KOPT-K1 (cell line): ENCODE measurements around the gene FJX1.

Source experiments
- H3K27ac ChIP-seq: fragments of 200-600 bp; sonication (generic); 2 replicates; pipeline ENCODE4 v1.5.1; 2016; ENCODE audit warnings: antibody characterized with exemption, mild to moderate bottlenecking, low read depth, low read length; ENCODE audit not compliant: poor library complexity, severe bottlenecking
- H3K36me3 ChIP-seq: fragments of 200-600 bp; sonication (generic); 2 replicates; pipeline ENCODE4 v1.5.1; 2017; ENCODE audit warnings: antibody characterized with exemption, mild to moderate bottlenecking, low read length, moderate library complexity; ENCODE audit not compliant: insufficient read depth
- H3K9me3 ChIP-seq: fragments of 200-600 bp; sonication (generic); 2 replicates; pipeline ENCODE4 v1.5.1; 2017; ENCODE audit warnings: antibody characterized with exemption, low read length, mild to moderate bottlenecking; ENCODE audit not compliant: insufficient read depth, poor library complexity, severe bottlenecking

FJX1 gene

GRCh38 chr11:35617687-35618496 is at the start of gene FJX1:
TSS of gene FJX1 (plus strand) at chr11:35618460. CDS start at chr11:35618637, 177 bp downstream.
- Histone ChIP-seq H3K36me3 (no peaks in the 10 kb centered on the region), H3K27ac (no peak within 1 kb of the TSS), H3K9me3 (no peaks in the 10 kb centered on the region)

- no peaks in the 10 kb centered on the region for H3K9me3 ChIP-seq
- no peak overlapping the region for H3K27ac ChIP-seq
- H3K36me3 ChIP-seq: no peaks in the 10 kb centered on the region
Measured at GRCh38 chr11:35571696-35572095, 46.6 kb upstream of the FJX1 start.

DNA sequence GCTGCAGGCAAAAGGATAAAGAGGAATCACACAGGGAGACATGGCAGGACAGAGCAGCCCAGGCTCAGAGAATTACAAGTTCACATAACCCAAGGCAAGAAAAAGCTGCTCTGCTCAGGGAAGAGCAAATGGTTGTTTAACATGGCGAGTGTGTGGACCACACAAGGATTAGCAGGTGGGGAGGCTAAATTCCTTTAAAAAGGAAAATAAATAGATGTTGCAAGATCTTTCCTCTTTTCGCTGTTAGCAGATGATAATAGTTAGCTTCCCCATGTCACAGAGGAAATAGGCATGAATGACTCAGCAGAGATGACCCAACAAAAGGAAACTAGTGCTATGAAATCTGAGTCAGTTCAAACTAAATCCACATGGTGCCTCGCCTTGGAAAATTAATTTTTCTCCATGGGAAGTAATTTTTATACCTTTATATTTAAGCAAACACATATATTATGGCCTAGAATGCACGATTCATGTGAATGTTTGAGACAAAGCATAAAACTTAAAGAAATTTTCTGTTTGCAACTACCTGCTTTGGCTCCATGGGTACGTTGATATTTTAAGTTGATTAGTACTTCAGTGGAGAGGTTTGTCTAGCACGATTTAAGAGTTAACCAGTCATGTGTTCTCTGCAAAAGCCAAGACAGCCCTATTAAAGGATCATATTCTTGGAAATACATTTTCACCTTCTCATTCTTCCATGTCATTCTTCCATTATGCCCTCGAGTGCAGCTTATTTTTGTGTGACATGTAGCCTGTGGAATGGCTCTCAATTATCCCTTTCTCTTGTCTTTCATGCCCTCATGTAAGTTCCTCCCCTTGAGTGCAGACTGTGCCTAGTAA is 38.5 kb upstream of the FJX1 start:
- Histone ChIP-seq H3K36me3 (no peaks in the 10 kb centered on the region), H3K27ac (no peak overlapping the region), H3K9me3 (no peaks in the 10 kb centered on the region)

DNA sequence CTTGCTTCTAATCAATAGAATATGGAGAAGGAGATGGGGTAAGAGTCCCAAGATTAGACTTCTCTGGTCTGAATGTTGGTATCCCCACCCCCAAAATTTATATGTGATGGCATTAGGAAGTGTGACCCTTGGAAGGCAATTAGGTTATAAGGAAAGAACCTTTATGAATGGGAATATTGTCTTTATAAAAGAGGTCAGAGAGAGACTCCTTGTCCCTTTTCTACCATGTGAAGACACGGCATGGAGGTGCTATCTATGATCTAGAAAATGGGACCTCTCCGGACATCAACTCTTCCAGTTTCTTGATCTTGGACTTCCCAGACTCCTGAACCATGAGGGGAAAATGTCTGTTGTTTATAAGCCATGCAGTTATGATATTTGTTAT is 37.9 kb upstream of the FJX1 start:
- no peak overlapping the region for H3K27ac ChIP-seq

GRCh38 chr11:35582033-35582432 is 36.2 kb upstream of the FJX1 start:
- Histone ChIP-seq H3K9me3 (no peaks in the 10 kb centered on the region), H3K27ac (no peak overlapping the region), H3K36me3 (no peaks in the 10 kb centered on the region)

More for the DNA sequence above, 37.9 kb upstream of the FJX1 start:
- Histone ChIP-seq H3K9me3 (no peaks in the 10 kb centered on the region), H3K36me3 (no peaks in the 10 kb centered on the region)

DNA sequence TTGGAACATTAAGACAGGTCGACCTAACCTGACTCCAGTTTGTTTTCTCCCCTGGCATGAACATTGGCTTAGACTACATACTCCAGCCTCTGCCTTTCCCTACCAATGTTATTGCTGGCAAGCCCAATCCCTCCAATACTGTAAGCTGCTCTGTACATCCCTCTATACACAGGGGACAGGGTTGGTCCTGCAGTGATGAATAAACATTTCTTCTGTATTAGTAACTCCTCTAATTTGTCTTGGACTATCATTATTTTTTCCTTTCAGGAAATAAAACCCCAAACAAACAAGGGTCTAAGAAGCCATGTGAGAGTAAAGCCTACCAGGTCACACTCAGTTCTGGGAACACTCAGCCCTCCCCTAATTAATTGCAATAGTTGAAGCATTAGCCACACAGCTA is 35.1 kb upstream of the FJX1 start:
- no peaks in the 10 kb centered on the region for H3K36me3 ChIP-seq
- H3K27ac ChIP-seq: no peak overlapping the region

DNA sequence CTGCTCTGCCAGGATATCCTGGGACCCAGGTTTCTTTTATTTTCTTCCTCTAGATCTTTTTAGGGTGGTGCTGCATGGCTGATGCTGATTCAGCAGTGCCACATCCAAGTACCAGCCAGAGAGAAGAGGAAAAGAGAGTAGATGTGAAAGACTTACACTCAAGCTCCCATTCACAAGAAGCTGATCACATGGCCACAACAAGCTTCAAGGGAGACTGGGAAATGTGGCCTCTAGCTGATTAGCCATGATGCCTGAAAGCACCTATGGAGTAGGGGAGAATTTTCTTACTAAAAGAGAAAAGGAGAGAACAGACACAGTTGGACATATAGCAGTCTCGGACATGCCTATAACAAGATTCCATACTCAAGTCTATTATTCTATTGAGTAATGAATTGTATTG is 34.4 kb upstream of the FJX1 start:
- no peaks in the 10 kb centered on the region for H3K9me3 ChIP-seq
- H3K27ac ChIP-seq: no peak overlapping the region

More for the DNA sequence above, 35.1 kb upstream of the FJX1 start:
- no peaks in the 10 kb centered on the region for H3K9me3 ChIP-seq

GRCh38 chr11:35584321-35584720 is 33.9 kb upstream of the FJX1 start:
- Histone ChIP-seq H3K36me3 (no peaks in the 10 kb centered on the region), H3K9me3 (no peaks in the 10 kb centered on the region), H3K27ac (no peak overlapping the region)

More for the DNA sequence above, 34.4 kb upstream of the FJX1 start:
- no peaks in the 10 kb centered on the region for H3K36me3 ChIP-seq

DNA sequence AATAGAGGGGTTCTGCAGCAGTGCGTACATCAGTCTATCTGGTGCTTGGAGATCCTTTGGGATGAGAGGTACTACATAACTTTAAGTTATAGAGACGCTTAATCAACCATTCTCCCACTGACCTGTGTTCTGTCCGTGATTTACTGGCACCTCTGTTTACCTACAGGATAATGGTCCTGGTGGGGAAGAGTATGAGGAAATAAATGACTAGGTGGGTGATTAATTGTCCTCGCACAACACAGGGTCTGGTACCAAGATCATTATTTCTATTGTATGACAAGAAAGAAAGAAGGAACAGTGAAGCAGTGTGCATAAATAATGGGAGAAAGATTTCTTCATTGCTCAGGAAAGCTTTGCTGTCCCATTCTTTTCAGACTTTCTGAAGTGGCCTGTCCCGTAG is 32.8 kb upstream of the FJX1 start:
- Histone ChIP-seq H3K36me3 (no peaks in the 10 kb centered on the region), H3K9me3 (no peaks in the 10 kb centered on the region), H3K27ac (no peak overlapping the region)

DNA sequence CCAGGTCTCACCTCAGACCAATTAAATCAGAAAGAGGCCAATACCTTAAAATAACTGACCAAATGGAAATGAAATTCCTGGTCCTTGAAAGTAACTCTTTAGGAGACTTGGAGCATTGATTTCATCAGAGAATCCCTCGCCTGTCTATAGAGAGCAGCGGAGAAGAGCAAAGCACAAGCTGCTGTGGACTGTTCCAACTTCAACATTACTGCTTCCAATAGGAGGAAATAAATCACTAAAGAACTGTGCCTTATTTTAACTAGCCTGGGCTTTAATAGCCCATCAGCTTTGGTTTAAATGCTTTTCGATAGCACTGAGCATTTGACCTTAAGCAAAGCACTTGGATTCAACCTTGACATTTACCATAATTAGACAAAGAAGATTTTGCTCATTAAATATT is 32.0 kb upstream of the FJX1 start:
- Histone ChIP-seq H3K9me3 (no peaks in the 10 kb centered on the region), H3K27ac (no peak overlapping the region), H3K36me3 (no peaks in the 10 kb centered on the region)

DNA sequence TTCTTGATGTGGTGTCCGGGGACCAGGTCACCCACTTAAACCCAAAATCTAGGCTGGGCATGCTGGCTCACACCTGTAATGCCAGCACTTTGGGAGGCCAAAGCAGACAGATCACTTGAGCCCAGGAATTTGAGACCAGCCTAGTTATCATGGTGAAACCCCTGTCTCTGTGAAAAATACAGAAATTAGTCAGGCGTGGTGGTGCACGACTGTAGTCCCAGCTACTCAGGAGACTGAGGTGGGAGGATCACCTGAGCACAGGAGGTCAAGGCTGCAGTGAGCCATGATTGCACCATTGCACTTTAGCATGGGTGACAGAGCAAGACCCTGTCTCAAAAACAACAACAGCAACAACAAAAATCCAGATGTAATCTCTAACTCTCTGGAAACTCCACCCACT is 30.3 kb upstream of the FJX1 start:
- Histone ChIP-seq H3K36me3 (no peaks in the 10 kb centered on the region), H3K9me3 (no peaks in the 10 kb centered on the region), H3K27ac (no peak overlapping the region)

DNA sequence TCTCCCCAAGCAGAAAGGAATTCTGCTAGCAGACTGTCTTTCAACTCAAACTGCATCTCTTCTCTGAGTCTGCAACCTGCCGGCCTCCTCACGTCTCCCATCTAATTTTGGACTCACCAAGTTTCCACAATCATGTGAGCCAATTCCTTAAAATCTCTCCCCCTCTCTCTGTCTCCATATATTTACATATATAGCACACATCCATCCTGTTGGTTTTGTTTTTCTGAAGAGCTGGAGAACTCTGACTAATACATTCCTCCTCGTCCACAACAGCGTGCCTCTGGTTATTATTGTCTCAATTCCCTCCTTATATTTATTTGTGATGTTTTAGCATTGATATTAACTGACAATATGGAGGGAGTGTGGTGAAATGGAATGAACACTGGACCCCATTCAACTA is 29.6 kb upstream of the FJX1 start:
- H3K9me3 ChIP-seq: no peaks in the 10 kb centered on the region
- H3K27ac ChIP-seq: no peak overlapping the region
- H3K36me3 ChIP-seq: no peaks in the 10 kb centered on the region

DNA sequence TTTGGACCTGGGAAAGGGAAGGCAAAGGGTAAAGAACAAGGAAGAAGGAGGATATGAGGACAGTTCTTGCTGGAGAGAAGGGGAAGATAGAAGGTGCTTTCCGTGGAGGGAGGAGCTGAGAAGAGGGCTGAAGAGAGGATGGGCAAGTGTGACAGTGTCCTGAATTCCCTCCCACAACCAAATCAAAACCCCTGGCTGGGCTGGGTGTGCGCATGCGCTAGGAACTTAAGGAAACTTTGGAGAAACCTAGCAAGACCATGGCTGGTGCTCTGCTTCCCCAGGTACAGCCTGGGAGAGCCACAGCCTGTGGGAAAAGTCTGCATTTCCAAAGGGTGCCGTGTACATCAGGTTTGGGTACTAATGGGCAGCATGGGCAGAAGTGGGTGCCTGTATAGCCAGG is 29.0 kb upstream of the FJX1 start:
- no peaks in the 10 kb centered on the region for H3K9me3 ChIP-seq
- no peak overlapping the region for H3K27ac ChIP-seq
- H3K36me3 ChIP-seq: no peaks in the 10 kb centered on the region

- Histone ChIP-seq H3K36me3 (no peaks in the 10 kb centered on the region), H3K9me3 (no peaks in the 10 kb centered on the region), H3K27ac (no peak overlapping the region)
Measured at GRCh38 chr11:35590412-35590811, 27.8 kb upstream of the FJX1 start.

GRCh38 chr11:35593143-35593542 is 25.1 kb upstream of the FJX1 start:
- no peak overlapping the region for H3K27ac ChIP-seq
- H3K9me3 ChIP-seq: no peaks in the 10 kb centered on the region
- H3K36me3 ChIP-seq: no peaks in the 10 kb centered on the region
